Neural progenitor cell (in vitro differentiated cells): ENCODE results near the gene SCD. TPM values are rescaled to one million over a fixed set of nuclear protein-coding genes. Genes with fewer than 3 reads are reported as not detected.
A peak's percentile ranks its signal among the peaks of the same experiment; 100 is the strongest.

ENCODE experiments used
- DNase-seq: peaks from one replicate; pipeline ENCODE4 v3.0.0-alpha.2; 2016; ENCODE audit warnings: low spot score
- H2AFZ ChIP-seq: fragments of 200-600 bp; sonication (generic); replicated peaks from 2 replicates; pipeline ENCODE4 v1.6.1; 2016; ENCODE audit warnings: antibody characterized with exemption
- H3F3A ChIP-seq: fragments of 200-600 bp; sonication (generic); 2 replicates; pipeline ENCODE4 v1.6.1; 2016; ENCODE audit warnings: antibody characterized with exemption, low read depth
- H3K27ac ChIP-seq: fragments of 200-600 bp; sonication (generic); 2 replicates; pipeline ENCODE4 v1.5.1; 2016; ENCODE audit warnings: mild to moderate bottlenecking
- H3K27me3 ChIP-seq: fragments of 200-600 bp; sonication (generic); 2 replicates; pipeline ENCODE4 v1.6.1; 2016; ENCODE audit warnings: mild to moderate bottlenecking, moderate library complexity
- H3K36me3 ChIP-seq: fragments of 200-600 bp; sonication (generic); 2 replicates; pipeline ENCODE4 v1.5.1; 2016
- H3K4me1 ChIP-seq: fragments of 200-600 bp; sonication (generic); 2 replicates; pipeline ENCODE4 v1.6.1; 2016; ENCODE audit warnings: mixed run types
- H3K4me2 ChIP-seq: fragments of 200-600 bp; sonication (generic); 2 replicates; pipeline ENCODE4 v1.6.1; 2016
- H3K4me3 ChIP-seq: fragments of 200-600 bp; sonication (generic); 2 replicates; pipeline ENCODE4 v1.5.1; 2016
- H3K79me2 ChIP-seq: fragments of 200-600 bp; sonication (generic); 2 replicates; pipeline ENCODE4 v1.6.1; 2016; ENCODE audit warnings: low read depth
- H3K9ac ChIP-seq: fragments of 200-600 bp; sonication (generic); 2 replicates; pipeline ENCODE4 v1.6.1; 2016
- H3K9me3 ChIP-seq: fragments of 200-600 bp; sonication (generic); 2 replicates; pipeline ENCODE4 v1.5.1; 2016; ENCODE audit warnings: low read depth
- H4K20me1 ChIP-seq: fragments of 200-600 bp; sonication (generic); 2 replicates; pipeline ENCODE4 v1.6.1; 2016; ENCODE audit warnings: low read depth
- H3K27ac Mint-ChIP-seq: 3 replicates; pipeline ENCODE4 v1.8.0; 2021; ENCODE audit warnings: mixed read lengths
- H3K27me3 Mint-ChIP-seq: 2 replicates; pipeline ENCODE4 v1.8.0; 2022; ENCODE audit warnings: low read depth, mild to moderate bottlenecking, inconsistent platforms, moderate library complexity, mixed read lengths; ENCODE audit not compliant: insufficient read depth
- H3K36me3 Mint-ChIP-seq: 3 replicates; pipeline ENCODE4 v1.8.0; 2021; ENCODE audit warnings: mixed read lengths
- H3K4me1 Mint-ChIP-seq: 3 replicates; pipeline ENCODE4 v1.8.0; 2021; ENCODE audit warnings: mixed read lengths
- H3K4me3 Mint-ChIP-seq: 3 replicates; pipeline ENCODE4 v1.8.0; 2021; ENCODE audit warnings: mild to moderate bottlenecking, moderate library complexity, mixed read lengths
- H3K9me3 Mint-ChIP-seq: 3 replicates; pipeline ENCODE4 v1.8.0; 2020; ENCODE audit warnings: mixed read lengths
- EZH2 ChIP-seq: fragments of 200-600 bp; sonication (generic); IDR thresholded peaks from 2 replicates; pipeline ENCODE4 v1.6.1; 2017; ENCODE audit warnings: antibody characterized with exemption, mild to moderate bottlenecking, moderate library complexity
- EZH2phosphoT487 ChIP-seq: fragments of 200-600 bp; sonication (generic); IDR thresholded peaks from 2 replicates; pipeline ENCODE4 v1.6.1; 2017; ENCODE audit warnings: antibody characterized with exemption
- total RNA-seq: library from RNA; depleted of rRNA; stranded (reverse); fragments of >200 nt; gene quantifications from 2 replicates; pipeline ENCODE4 v1.2.3, GENCODE V29; 2015; ENCODE audit warnings: low replicate concordance
- TF ChIP-seq, protein P1 (sequence below): fragments of 200-600 bp; sonication (generic); IDR thresholded peaks from 2 replicates; pipeline ENCODE4 v1.5.1; 2017; ENCODE audit warnings: antibody characterized with exemption, mild to moderate bottlenecking

The SCD gene
- total RNA-seq, 1 donor from 2014 or later, result 468 TPM

- Histone ChIP-seq H3K4me2 (no peak overlapping the region), H3K4me3 (no peak overlapping the region), H4K20me1 (no peaks in the 10 kb centered on the region), H3K27me3 (peaks cover 16% of the 10 kb centered on the region), H3K9me3 (no peaks in the 10 kb centered on the region), H3K36me3 (no peaks in the 10 kb centered on the region), H3F3A (peaks cover 2% of the 10 kb centered on the region), H2AFZ (no peak overlapping the region), H3K9ac (no peak overlapping the region), H3K27ac (no peak overlapping the region), H3K4me1 (peaks cover 5% of the 10 kb centered on the region), H3K79me2 (no peaks in the 10 kb centered on the region)
- no peak for DNase-seq
- Mint-ChIP-seq H3K36me3 (no peaks in the 10 kb centered on the region), H3K27me3 (peaks cover 11% of the 10 kb centered on the region), H3K27ac (no peak overlapping the region), H3K4me3 (no peak overlapping the region), H3K9me3 (no peaks in the 10 kb centered on the region), H3K4me1 (peaks cover 35% of the 10 kb centered on the region)
- TF ChIP-seq, protein P1, sequence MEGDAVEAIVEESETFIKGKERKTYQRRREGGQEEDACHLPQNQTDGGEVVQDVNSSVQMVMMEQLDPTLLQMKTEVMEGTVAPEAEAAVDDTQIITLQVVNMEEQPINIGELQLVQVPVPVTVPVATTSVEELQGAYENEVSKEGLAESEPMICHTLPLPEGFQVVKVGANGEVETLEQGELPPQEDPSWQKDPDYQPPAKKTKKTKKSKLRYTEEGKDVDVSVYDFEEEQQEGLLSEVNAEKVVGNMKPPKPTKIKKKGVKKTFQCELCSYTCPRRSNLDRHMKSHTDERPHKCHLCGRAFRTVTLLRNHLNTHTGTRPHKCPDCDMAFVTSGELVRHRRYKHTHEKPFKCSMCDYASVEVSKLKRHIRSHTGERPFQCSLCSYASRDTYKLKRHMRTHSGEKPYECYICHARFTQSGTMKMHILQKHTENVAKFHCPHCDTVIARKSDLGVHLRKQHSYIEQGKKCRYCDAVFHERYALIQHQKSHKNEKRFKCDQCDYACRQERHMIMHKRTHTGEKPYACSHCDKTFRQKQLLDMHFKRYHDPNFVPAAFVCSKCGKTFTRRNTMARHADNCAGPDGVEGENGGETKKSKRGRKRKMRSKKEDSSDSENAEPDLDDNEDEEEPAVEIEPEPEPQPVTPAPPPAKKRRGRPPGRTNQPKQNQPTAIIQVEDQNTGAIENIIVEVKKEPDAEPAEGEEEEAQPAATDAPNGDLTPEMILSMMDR, result no peak
- TF ChIP-seq EZH2, result no peak
Observed at GRCh38 chr10:100334762-100335161, 12.3 kb upstream of the SCD start.

- Histone ChIP-seq H3K4me3 (no peak overlapping the region), H3K9ac (no peak overlapping the region), H3K27me3 (peaks cover 4% of the 10 kb centered on the region), H3K4me1 (peaks cover 13% of the 10 kb centered on the region), H3F3A (peaks cover 19% of the 10 kb centered on the region), H3K27ac (no peak overlapping the region), H3K9me3 (no peaks in the 10 kb centered on the region), H3K36me3 (no peaks in the 10 kb centered on the region), H3K4me2 (no peak overlapping the region), H2AFZ (peak overlapping the region; percentile 46), H3K79me2 (no peaks in the 10 kb centered on the region), H4K20me1 (no peaks in the 10 kb centered on the region)
- Mint-ChIP-seq H3K9me3 (no peaks in the 10 kb centered on the region), H3K27ac (peak overlapping the region; percentile 18), H3K4me3 (peak overlapping the region; percentile 16), H3K27me3 (peaks cover 13% of the 10 kb centered on the region), H3K4me1 (peaks cover 48% of the 10 kb centered on the region), H3K36me3 (no peaks in the 10 kb centered on the region)
- TF ChIP-seq, protein P1, result peak; percentile 87
- TF ChIP-seq EZH2, result no peak
- no peak for TF ChIP-seq EZH2phosphoT487
- peak; percentile 81 for DNase-seq
Observed at GRCh38 chr10:100338434-100339036, 8.5 kb upstream of the SCD start.

- no peak overlapping the region for H2AFZ ChIP-seq
- DNase-seq, result no peak
- peaks cover 44% of the 10 kb centered on the region for H3K4me1 Mint-ChIP-seq
- TF ChIP-seq EZH2 (no peak), EZH2phosphoT487 (no peak)
- TF ChIP-seq, protein P1, result no peak
- H3K9ac ChIP-seq, result no peak overlapping the region
- H3K36me3 ChIP-seq, result no peaks in the 10 kb centered on the region
- H3K4me3 Mint-ChIP-seq, result no peak overlapping the region
- no peak overlapping the region for H3K27ac Mint-ChIP-seq
- no peak overlapping the region for H3K4me2 ChIP-seq
- peaks cover 18% of the 10 kb centered on the region for H3F3A ChIP-seq
- H3K27me3 Mint-ChIP-seq, result peaks cover 13% of the 10 kb centered on the region
- no peaks in the 10 kb centered on the region for H3K9me3 ChIP-seq
- no peaks in the 10 kb centered on the region for H3K9me3 Mint-ChIP-seq
- H3K36me3 Mint-ChIP-seq, result no peaks in the 10 kb centered on the region
- peaks cover 13% of the 10 kb centered on the region for H3K4me1 ChIP-seq
- no peak overlapping the region for H3K27ac ChIP-seq
- H3K27me3 ChIP-seq, result peaks cover 4% of the 10 kb centered on the region
- no peak overlapping the region for H3K4me3 ChIP-seq
- H3K79me2 ChIP-seq, result no peaks in the 10 kb centered on the region
- H4K20me1 ChIP-seq, result no peaks in the 10 kb centered on the region
Observed at GRCh38 chr10:100339236-100339635, 7.8 kb upstream of the SCD start.
